ENCODE data around the gene MRPL55.

Gene MRPL55

GRCh38 chr1:228109073-228109961 lies at the start of gene MRPL55:
TSS of gene MRPL55 (minus strand) at chr1:228109299. CDS start at chr1:228108260, 1,039 bp downstream.
- DNase-seq (ENCODE audit: low spot score): peak; percentile 98
- in situ Hi-C loops (cut with MboI; ENCODE audit: low sequenced_read_pairs, unreplicated experiment): no loop called here
- no peak for TF ChIP-seq CTCF (IDR thresholded peaks at IDR 0.05; ENCODE audit: borderline replicate concordance, control extremely low read depth, extremely low read depth, insufficient read depth, missing control alignments)

GRCh38 chr1:228158151-228159007 lies 49.3 kb upstream of the MRPL55 start:
- TF ChIP-seq CTCF (IDR thresholded peaks at IDR 0.05; ENCODE audit: borderline replicate concordance, control extremely low read depth, extremely low read depth, insufficient read depth, missing control alignments): no peak
- in situ Hi-C loops (cut with MboI; ENCODE audit: low sequenced_read_pairs, unreplicated experiment): no loop called here
- DNase-seq (ENCODE audit: low spot score): no peak

GRCh38 chr1:228157729-228158126 lies 48.6 kb upstream of the MRPL55 start:
- no peak for DNase-seq (ENCODE audit: low spot score)
- TF ChIP-seq CTCF (IDR thresholded peaks at IDR 0.05; ENCODE audit: borderline replicate concordance, control extremely low read depth, extremely low read depth, insufficient read depth, missing control alignments): no peak
- in situ Hi-C loops (cut with MboI; ENCODE audit: low sequenced_read_pairs, unreplicated experiment): no loop called here

GRCh38 chr1:228156941-228157728 lies 48.0 kb upstream of the MRPL55 start:
- no peak for DNase-seq (ENCODE audit: low spot score)
- in situ Hi-C loops (cut with MboI; ENCODE audit: low sequenced_read_pairs, unreplicated experiment): no loop called here
- TF ChIP-seq CTCF (IDR thresholded peaks at IDR 0.05; ENCODE audit: borderline replicate concordance, control extremely low read depth, extremely low read depth, insufficient read depth, missing control alignments): no peak

GRCh38 chr1:228156515-228156881 lies 47.4 kb upstream of the MRPL55 start:
- in situ Hi-C loops (cut with MboI; ENCODE audit: low sequenced_read_pairs, unreplicated experiment): no loop called here
- no peak for TF ChIP-seq CTCF (IDR thresholded peaks at IDR 0.05; ENCODE audit: borderline replicate concordance, control extremely low read depth, extremely low read depth, insufficient read depth, missing control alignments)

More at GRCh38 chr1:228156515-228156881, 47.4 kb upstream of the MRPL55 start:
- DNase-seq (ENCODE audit: low spot score): no peak
